KMS-11 (cell line): Measurements from ENCODE around the gene SLITRK1.

Experiments
- H2AFZ ChIP-seq: fragments of 200-600 bp; sonication (generic); 2 replicates; pipeline ENCODE4 v1.6.1; 2016; ENCODE audit warnings: antibody characterized with exemption, mixed run types, low read depth
- H3K27ac ChIP-seq: fragments of 200-600 bp; sonication (generic); 2 replicates; pipeline ENCODE4 v1.6.1; 2016; ENCODE audit warnings: mild to moderate bottlenecking, mixed run types
- H3K27me3 ChIP-seq: fragments of 200-600 bp; sonication (generic); 2 replicates; pipeline ENCODE4 v1.6.1; 2017; ENCODE audit warnings: mild to moderate bottlenecking, low read depth, mixed run types, moderate library complexity; ENCODE audit not compliant: insufficient read depth
- H3K36me3 ChIP-seq: fragments of 200-600 bp; sonication (generic); 2 replicates; pipeline ENCODE4 v1.6.1; 2017; ENCODE audit warnings: mild to moderate bottlenecking, mixed run types; ENCODE audit not compliant: insufficient read depth
- H3K4me1 ChIP-seq: fragments of 200-600 bp; sonication (generic); 2 replicates; pipeline ENCODE4 v1.6.1; 2016; ENCODE audit warnings: mild to moderate bottlenecking, low read depth, mixed run types; ENCODE audit not compliant: poor library complexity, severe bottlenecking
- H3K4me2 ChIP-seq: fragments of 200-600 bp; sonication (generic); 2 replicates; pipeline ENCODE4 v1.7.0; 2016; ENCODE audit warnings: mild to moderate bottlenecking, mixed run types
- H3K4me3 ChIP-seq: fragments of 200-600 bp; sonication (generic); IDR thresholded peaks from 2 replicates; pipeline ENCODE4 v1.6.1; 2017; ENCODE audit warnings: low read depth, low read length, mixed read lengths; ENCODE audit not compliant: insufficient read depth
- H3K79me2 ChIP-seq: fragments of 200-600 bp; sonication (generic); 2 replicates; pipeline ENCODE4 v1.6.1; 2016; ENCODE audit warnings: low read depth, mixed run types; ENCODE audit not compliant: insufficient read depth
- H3K9ac ChIP-seq: fragments of 200-600 bp; sonication (generic); 2 replicates; pipeline ENCODE4 v1.6.1; 2016; ENCODE audit warnings: mild to moderate bottlenecking, mixed run types
- H4K20me1 ChIP-seq: fragments of 200-600 bp; sonication (generic); 2 replicates; pipeline ENCODE4 v1.6.1; 2016; ENCODE audit warnings: mild to moderate bottlenecking, mixed run types; ENCODE audit not compliant: insufficient read depth
- TF ChIP-seq, protein P1 (sequence below): fragments of 200-600 bp; sonication (generic); conservative IDR thresholded peaks from 2 replicates; pipeline ENCODE4 v1.6.1; 2017; ENCODE audit warnings: low read depth, mild to moderate bottlenecking, antibody characterized with exemption, low read length, moderate library complexity, mixed read lengths

SLITRK1 gene

DNA sequence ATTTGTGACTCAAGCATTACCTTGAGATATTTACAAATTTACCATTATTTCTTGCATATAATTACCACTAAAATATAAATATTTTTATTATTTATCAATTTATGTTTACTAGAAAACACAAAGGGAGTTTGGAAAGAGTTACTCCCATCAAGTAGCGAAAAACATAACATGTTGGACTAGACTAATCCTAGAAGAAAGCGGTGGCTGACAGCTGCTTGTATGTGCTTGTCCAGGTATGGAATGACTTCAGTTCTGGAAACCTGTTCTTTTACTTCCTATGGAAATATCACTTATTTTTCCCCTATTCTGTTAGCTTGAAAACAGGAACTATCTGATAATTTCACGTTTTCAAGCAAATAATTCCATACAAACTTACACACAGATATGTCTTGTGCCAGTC, 28.5 kb downstream of the SLITRK1 start:
- H3K4me3 ChIP-seq = no peak overlapping the region
- H3K27ac ChIP-seq = no peak overlapping the region
- peaks cover 7% of the 10 kb centered on the region for H3K4me1 ChIP-seq
- no peaks in the 10 kb centered on the region for H3K79me2 ChIP-seq
- no peak overlapping the region for H2AFZ ChIP-seq
- H3K9ac ChIP-seq = no peak overlapping the region
- TF ChIP-seq, protein P1, sequence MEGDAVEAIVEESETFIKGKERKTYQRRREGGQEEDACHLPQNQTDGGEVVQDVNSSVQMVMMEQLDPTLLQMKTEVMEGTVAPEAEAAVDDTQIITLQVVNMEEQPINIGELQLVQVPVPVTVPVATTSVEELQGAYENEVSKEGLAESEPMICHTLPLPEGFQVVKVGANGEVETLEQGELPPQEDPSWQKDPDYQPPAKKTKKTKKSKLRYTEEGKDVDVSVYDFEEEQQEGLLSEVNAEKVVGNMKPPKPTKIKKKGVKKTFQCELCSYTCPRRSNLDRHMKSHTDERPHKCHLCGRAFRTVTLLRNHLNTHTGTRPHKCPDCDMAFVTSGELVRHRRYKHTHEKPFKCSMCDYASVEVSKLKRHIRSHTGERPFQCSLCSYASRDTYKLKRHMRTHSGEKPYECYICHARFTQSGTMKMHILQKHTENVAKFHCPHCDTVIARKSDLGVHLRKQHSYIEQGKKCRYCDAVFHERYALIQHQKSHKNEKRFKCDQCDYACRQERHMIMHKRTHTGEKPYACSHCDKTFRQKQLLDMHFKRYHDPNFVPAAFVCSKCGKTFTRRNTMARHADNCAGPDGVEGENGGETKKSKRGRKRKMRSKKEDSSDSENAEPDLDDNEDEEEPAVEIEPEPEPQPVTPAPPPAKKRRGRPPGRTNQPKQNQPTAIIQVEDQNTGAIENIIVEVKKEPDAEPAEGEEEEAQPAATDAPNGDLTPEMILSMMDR = no peak
- no peaks in the 10 kb centered on the region for H3K36me3 ChIP-seq
- H3K27me3 ChIP-seq = no peaks in the 10 kb centered on the region
- H4K20me1 ChIP-seq = no peaks in the 10 kb centered on the region
- H3K4me2 ChIP-seq = no peak overlapping the region

DNA sequence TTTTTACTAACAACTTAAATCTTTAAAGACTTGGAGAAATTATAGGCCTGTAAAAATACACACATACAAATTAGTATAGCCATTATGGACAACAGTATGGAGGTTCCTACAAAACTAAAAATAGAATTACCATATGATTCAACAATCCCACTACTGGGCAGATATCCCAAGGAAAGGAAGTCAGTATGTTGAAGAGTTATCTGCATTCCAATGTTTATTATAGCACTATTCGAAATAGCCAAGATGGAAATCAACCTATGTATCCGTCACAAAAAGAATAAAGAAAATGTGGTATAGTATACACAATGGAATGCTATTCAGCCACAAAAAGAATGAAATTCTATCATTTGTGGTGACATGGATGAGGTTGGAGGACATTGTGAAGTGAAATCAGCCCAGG, 37.2 kb downstream of the SLITRK1 start:
- Histone ChIP-seq H3K4me1 (no peaks in the 10 kb centered on the region), H4K20me1 (no peaks in the 10 kb centered on the region), H2AFZ (no peak overlapping the region), H3K27ac (no peak overlapping the region), H3K27me3 (no peaks in the 10 kb centered on the region), H3K4me3 (no peak overlapping the region), H3K79me2 (no peaks in the 10 kb centered on the region), H3K9ac (no peak overlapping the region), H3K4me2 (no peak overlapping the region), H3K36me3 (no peaks in the 10 kb centered on the region)
- TF ChIP-seq, protein P1 = no peak

DNA sequence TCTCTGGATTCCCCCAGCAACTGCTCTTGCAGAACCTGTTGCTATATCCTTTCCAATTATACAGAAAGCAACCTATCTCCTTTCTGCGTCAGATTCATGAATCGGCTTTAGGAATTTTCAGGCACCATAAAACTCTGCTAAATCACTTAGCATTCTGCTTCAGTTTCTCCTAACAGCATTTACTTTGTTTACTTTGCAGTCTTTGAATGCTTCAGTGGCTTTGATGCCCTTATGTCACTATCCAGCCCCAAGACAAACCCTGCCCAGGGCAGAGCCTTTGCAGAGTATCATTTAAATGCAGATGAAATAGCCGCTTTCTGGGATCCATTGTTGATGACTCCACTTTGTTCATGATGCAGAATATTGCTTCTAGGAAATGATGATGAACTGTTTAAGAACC, 43.1 kb downstream of the SLITRK1 start:
- Histone ChIP-seq H3K4me3 (no peak overlapping the region), H3K27ac (no peak overlapping the region), H3K4me2 (no peak overlapping the region), H3K36me3 (no peaks in the 10 kb centered on the region), H3K4me1 (no peaks in the 10 kb centered on the region), H3K27me3 (no peaks in the 10 kb centered on the region), H3K9ac (no peak overlapping the region), H2AFZ (no peak overlapping the region), H3K79me2 (no peaks in the 10 kb centered on the region), H4K20me1 (no peaks in the 10 kb centered on the region)
- TF ChIP-seq, protein P1 = no peak

GRCh38 chr13:83831796-83832195, 50.5 kb downstream of the SLITRK1 start:
- H3K27me3 ChIP-seq = no peaks in the 10 kb centered on the region
- H3K79me2 ChIP-seq = no peaks in the 10 kb centered on the region
- no peak overlapping the region for H3K4me3 ChIP-seq
- H3K9ac ChIP-seq = no peak overlapping the region
- no peak overlapping the region for H2AFZ ChIP-seq
- no peak overlapping the region for H3K4me2 ChIP-seq
- H4K20me1 ChIP-seq = no peaks in the 10 kb centered on the region
- TF ChIP-seq, protein P1 = no peak
- no peak overlapping the region for H3K27ac ChIP-seq
- no peaks in the 10 kb centered on the region for H3K4me1 ChIP-seq
- H3K36me3 ChIP-seq = no peaks in the 10 kb centered on the region

DNA sequence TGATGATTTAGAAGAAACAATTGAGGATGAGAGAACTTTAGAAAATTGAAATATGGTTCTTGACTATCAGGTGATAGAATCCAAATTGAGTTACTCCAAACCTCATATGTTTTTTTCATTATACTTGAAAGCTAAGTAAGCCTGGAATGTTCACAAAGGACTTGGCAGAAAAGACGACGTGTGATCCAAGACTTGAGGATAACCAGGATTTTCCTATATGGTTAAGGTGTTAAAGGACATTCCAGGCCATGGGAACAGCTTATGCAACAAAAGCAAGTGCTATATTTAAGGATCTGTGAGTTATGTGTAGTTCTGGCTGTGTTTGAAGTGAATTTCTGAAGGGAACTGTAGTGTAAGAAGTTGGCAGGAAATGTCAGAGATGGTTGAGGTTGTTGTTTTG, 52.5 kb downstream of the SLITRK1 start:
- no peak overlapping the region for H2AFZ ChIP-seq
- TF ChIP-seq, protein P1 = no peak

More for the DNA sequence above, 52.5 kb downstream of the SLITRK1 start:
- Histone ChIP-seq H3K36me3 (no peaks in the 10 kb centered on the region), H3K79me2 (no peaks in the 10 kb centered on the region), H4K20me1 (no peaks in the 10 kb centered on the region), H3K27ac (no peak overlapping the region), H3K4me3 (no peak overlapping the region), H3K9ac (no peak overlapping the region), H3K27me3 (no peaks in the 10 kb centered on the region), H3K4me2 (no peak overlapping the region), H3K4me1 (no peaks in the 10 kb centered on the region)
